HepG2 (cell line): ENCODE results near the gene RAB14. TPM values are rescaled to one million over a fixed set of nuclear protein-coding genes. Genes with fewer than 3 reads are reported as not detected.

ENCODE experiments used
- RBFOX2 ChIP-seq: fragments of 200-400 bp; formaldehyde crosslinking; IDR thresholded peaks from 2 replicates; pipeline ENCODE4 v1.6.1; 2017; ENCODE audit warnings: low read depth, mild to moderate bottlenecking, low read length
- polyA plus RNA-seq, 8 experiments: library from polyadenylated mRNA; depleted of rRNA in 3 of 8; stranded (reverse) in 7 of 8; unstranded in 1 of 8; fragments of >200 nt; fragmentation: Illumina TruSeq in 4 of 8; extraction: Trizol in 4 of 8; gene quantifications; 2 replicates each; pipeline versions ENCODE4 v1.2.1 to v1.2.3, GENCODE V29; 2011 to 2016; ENCODE audit warnings: low read depth in 4 of 8, missing spikeins in 1 of 8, mixed read lengths in 1 of 8; ENCODE audit not compliant: insufficient read depth in 1 of 8
- total RNA-seq, 5 experiments: library from RNA; depleted of rRNA; stranded (reverse); fragments of >200 nt; fragmentation: Illumina TruSeq; extraction: Trizol; gene quantifications; 2 replicates each; pipeline ENCODE4 v1.2.3, GENCODE V29; 2016; ENCODE audit warnings: low read depth in 1 of 5
- TF ChIP-seq, protein P1 (sequence below), 2 experiments: fragments of 450-650 bp in 1 of 2; sonication (generic) in 1 of 2; formaldehyde crosslinking in 1 of 2; IDR thresholded peaks; 2 replicates each; pipeline versions ENCODE4 v1.6.1 to v1.8.0; 2016 to 2022; ENCODE audit warnings: antibody characterized with exemption in 1 of 2, mild to moderate bottlenecking in 1 of 2, missing genetic modification reagents in 1 of 2
- TF ChIP-seq, protein P2 (sequence below): sonication (generic); formaldehyde crosslinking; IDR thresholded peaks from 2 replicates; pipeline ENCODE4 v1.5.0; 2020; ENCODE audit warnings: missing genetic modification reagents
- TF ChIP-seq, protein P3 (sequence below): sonication (generic); formaldehyde crosslinking; IDR thresholded peaks from 2 replicates; pipeline ENCODE4 v1.9.0; 2021; ENCODE audit warnings: missing genetic modification reagents, borderline replicate concordance
- TF ChIP-seq, protein P4 (sequence below), 2 experiments: sonication (generic) in 1 of 2; formaldehyde crosslinking in 1 of 2; IDR thresholded peaks; 2 replicates each; pipeline versions ENCODE4 v1.5.1 to v1.6.1; 2011 to 2020; ENCODE audit warnings: borderline replicate concordance in 1 of 2, low read depth in 1 of 2, low read length in 1 of 2, mild to moderate bottlenecking in 1 of 2, missing genetic modification reagents in 1 of 2, moderate library complexity in 1 of 2
- TF ChIP-seq, protein P5 (sequence below): IDR thresholded peaks from 2 replicates; pipeline ENCODE4 v1.6.1; 2018; ENCODE audit warnings: missing genetic modification reagents

RAB14 gene
- total and polyA plus RNA-seq, 2 of the 13 experiments (the other 11 are each of a cell fraction or from before 2014, with no cell fraction given): 17.4 to 19.3 TPM

DNA sequence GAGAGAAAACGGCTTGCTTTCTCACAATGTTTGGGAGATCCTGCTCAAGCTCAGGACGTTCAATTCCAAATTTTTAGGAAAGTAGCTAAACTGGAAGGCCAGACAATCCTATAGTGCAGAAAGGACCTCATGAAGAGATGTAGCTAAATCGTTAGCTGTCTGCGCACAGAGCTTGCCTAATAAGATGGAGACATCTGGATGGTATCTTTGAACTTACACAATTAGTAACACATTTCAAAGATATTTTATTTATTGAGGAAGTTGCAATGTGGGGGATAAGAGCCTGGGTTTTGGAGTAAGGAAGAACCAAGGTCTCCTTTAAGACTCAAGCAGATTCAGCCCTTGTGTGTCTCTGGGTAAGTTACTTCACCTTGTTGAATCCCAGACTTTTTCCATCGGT is 28.6 kb upstream of the RAB14 start (continued):
- TF ChIP-seq, protein P1, sequence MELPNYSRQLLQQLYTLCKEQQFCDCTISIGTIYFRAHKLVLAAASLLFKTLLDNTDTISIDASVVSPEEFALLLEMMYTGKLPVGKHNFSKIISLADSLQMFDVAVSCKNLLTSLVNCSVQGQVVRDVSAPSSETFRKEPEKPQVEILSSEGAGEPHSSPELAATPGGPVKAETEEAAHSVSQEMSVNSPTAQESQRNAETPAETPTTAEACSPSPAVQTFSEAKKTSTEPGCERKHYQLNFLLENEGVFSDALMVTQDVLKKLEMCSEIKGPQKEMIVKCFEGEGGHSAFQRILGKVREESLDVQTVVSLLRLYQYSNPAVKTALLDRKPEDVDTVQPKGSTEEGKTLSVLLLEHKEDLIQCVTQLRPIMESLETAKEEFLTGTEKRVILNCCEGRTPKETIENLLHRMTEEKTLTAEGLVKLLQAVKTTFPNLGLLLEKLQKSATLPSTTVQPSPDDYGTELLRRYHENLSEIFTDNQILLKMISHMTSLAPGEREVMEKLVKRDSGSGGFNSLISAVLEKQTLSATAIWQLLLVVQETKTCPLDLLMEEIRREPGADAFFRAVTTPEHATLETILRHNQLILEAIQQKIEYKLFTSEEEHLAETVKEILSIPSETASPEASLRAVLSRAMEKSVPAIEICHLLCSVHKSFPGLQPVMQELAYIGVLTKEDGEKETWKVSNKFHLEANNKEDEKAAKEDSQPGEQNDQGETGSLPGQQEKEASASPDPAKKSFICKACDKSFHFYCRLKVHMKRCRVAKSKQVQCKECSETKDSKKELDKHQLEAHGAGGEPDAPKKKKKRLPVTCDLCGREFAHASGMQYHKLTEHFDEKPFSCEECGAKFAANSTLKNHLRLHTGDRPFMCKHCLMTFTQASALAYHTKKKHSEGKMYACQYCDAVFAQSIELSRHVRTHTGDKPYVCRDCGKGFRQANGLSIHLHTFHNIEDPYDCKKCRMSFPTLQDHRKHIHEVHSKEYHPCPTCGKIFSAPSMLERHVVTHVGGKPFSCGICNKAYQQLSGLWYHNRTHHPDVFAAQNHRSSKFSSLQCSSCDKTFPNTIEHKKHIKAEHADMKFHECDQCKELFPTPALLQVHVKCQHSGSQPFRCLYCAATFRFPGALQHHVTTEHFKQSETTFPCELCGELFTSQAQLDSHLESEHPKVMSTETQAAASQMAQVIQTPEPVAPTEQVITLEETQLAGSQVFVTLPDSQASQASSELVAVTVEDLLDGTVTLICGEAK (IDR thresholded peaks at IDR 0.05): no peak
- TF ChIP-seq, protein P1 (CRISPR knock-in tag; IDR thresholded peaks at IDR 0.05): no peak
- TF ChIP-seq, protein P2, sequence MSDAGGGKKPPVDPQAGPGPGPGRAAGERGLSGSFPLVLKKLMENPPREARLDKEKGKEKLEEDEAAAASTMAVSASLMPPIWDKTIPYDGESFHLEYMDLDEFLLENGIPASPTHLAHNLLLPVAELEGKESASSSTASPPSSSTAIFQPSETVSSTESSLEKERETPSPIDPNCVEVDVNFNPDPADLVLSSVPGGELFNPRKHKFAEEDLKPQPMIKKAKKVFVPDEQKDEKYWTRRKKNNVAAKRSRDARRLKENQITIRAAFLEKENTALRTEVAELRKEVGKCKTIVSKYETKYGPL (CRISPR knock-in tag): no peak
- no peak for TF ChIP-seq RBFOX2
- TF ChIP-seq, protein P3, sequence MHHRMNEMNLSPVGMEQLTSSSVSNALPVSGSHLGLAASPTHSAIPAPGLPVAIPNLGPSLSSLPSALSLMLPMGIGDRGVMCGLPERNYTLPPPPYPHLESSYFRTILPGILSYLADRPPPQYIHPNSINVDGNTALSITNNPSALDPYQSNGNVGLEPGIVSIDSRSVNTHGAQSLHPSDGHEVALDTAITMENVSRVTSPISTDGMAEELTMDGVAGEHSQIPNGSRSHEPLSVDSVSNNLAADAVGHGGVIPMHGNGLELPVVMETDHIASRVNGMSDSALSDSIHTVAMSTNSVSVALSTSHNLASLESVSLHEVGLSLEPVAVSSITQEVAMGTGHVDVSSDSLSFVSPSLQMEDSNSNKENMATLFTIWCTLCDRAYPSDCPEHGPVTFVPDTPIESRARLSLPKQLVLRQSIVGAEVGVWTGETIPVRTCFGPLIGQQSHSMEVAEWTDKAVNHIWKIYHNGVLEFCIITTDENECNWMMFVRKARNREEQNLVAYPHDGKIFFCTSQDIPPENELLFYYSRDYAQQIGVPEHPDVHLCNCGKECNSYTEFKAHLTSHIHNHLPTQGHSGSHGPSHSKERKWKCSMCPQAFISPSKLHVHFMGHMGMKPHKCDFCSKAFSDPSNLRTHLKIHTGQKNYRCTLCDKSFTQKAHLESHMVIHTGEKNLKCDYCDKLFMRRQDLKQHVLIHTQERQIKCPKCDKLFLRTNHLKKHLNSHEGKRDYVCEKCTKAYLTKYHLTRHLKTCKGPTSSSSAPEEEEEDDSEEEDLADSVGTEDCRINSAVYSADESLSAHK (CRISPR knock-in tag): no peak
- TF ChIP-seq, protein P4, sequence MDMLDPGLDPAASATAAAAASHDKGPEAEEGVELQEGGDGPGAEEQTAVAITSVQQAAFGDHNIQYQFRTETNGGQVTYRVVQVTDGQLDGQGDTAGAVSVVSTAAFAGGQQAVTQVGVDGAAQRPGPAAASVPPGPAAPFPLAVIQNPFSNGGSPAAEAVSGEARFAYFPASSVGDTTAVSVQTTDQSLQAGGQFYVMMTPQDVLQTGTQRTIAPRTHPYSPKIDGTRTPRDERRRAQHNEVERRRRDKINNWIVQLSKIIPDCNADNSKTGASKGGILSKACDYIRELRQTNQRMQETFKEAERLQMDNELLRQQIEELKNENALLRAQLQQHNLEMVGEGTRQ (IDR thresholded peaks at IDR 0.05; ENCODE audit: low read depth, low read length): no peak
- TF ChIP-seq, protein P4 (CRISPR knock-in tag; IDR thresholded peaks at IDR 0.05; ENCODE audit: borderline replicate concordance): no peak
- TF ChIP-seq, protein P5, sequence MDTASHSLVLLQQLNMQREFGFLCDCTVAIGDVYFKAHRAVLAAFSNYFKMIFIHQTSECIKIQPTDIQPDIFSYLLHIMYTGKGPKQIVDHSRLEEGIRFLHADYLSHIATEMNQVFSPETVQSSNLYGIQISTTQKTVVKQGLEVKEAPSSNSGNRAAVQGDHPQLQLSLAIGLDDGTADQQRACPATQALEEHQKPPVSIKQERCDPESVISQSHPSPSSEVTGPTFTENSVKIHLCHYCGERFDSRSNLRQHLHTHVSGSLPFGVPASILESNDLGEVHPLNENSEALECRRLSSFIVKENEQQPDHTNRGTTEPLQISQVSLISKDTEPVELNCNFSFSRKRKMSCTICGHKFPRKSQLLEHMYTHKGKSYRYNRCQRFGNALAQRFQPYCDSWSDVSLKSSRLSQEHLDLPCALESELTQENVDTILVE (CRISPR knock-in tag): no peak
